ENCODE data around the gene U2AF2. TPM values are rescaled to one million over a fixed set of nuclear protein-coding genes. Genes with fewer than 3 reads are reported as not detected.

Gene U2AF2
- total and polyA plus RNA-seq, 2 experiments from 2014 or later: 73.1 to 233 TPM

DNA sequence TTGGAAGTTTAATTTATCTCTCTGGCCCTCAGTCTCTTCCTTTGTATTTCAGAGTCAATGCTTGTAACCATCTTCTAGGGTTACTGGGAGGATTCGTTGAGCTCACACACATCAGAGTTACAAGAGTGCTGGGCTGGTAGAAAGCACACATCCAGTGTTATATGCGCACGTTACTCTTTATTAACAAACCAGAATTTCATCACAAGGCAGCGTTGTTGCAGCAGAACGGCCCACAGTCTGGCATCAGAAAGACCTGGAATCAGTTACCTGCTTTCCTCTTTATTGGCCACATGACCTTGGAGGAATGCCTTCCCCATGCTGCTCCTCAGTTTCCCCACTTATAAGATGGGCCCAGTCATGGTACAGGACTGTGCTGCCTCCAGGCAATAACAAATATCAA, 45.5 kb upstream of the U2AF2 start:
- Mint-ChIP-seq H3K27ac (no peak overlapping the region), H3K4me3 (no peak overlapping the region), H3K4me1 (peaks cover 17% of the 10 kb centered on the region), H3K27me3 (ENCODE audit: insufficient read depth, low read depth, poor library complexity) (peaks cover 28% of the 10 kb centered on the region), H3K9me3 (no peaks in the 10 kb centered on the region; the same call in 2 of the 3 replicates), H3K36me3 (ENCODE audit: low read depth) (peaks cover 35% of the 10 kb centered on the region)
- H3K27ac ChIP-seq (ENCODE audit: low read depth): no peak overlapping the region
- H3K4me3 ChIP-seq: no peak overlapping the region
- ATAC-seq (no peak), DNase-seq (ENCODE audit: low spot score) (no peak)
- no peaks in the 10 kb centered on the region for H3K27me3 ChIP-seq (ENCODE audit: insufficient read depth)
- H3K36me3 ChIP-seq (ENCODE audit: insufficient read depth): peaks cover 5% of the 10 kb centered on the region; the same call in 1 of the 2 replicates
- H3K4me1 ChIP-seq (ENCODE audit: insufficient read depth): peaks cover 5% of the 10 kb centered on the region
- TF ChIP-seq STAT1 (IDR thresholded peaks at IDR 0.05; ENCODE audit: unreplicated experiment) (no peak), POLR2AphosphoS5 (IDR thresholded peaks at IDR 0.05; ENCODE audit: low read depth) (no peak), EZH2phosphoT487 (IDR thresholded peaks at IDR 0.05; ENCODE audit: unreplicated experiment) (no peak), ZNF114 (CRISPR knock-in tag; IDR thresholded peaks at IDR 0.05) (no peak), ZNF331 (CRISPR knock-in tag; IDR thresholded peaks at IDR 0.05; ENCODE audit: low read depth) (no peak), JUNB (IDR thresholded peaks at IDR 0.05; ENCODE audit: unreplicated experiment) (no peak), EZH2 (IDR thresholded peaks at IDR 0.05; ENCODE audit: low read depth, unreplicated experiment) (no peak), NANOG (IDR thresholded peaks at IDR 0.05; ENCODE audit: borderline replicate concordance) (no peak), CREB1 (CRISPR knock-in tag; IDR thresholded peaks at IDR 0.05; ENCODE audit: low read depth) (no peak)
- TF ChIP-seq, protein P1, sequence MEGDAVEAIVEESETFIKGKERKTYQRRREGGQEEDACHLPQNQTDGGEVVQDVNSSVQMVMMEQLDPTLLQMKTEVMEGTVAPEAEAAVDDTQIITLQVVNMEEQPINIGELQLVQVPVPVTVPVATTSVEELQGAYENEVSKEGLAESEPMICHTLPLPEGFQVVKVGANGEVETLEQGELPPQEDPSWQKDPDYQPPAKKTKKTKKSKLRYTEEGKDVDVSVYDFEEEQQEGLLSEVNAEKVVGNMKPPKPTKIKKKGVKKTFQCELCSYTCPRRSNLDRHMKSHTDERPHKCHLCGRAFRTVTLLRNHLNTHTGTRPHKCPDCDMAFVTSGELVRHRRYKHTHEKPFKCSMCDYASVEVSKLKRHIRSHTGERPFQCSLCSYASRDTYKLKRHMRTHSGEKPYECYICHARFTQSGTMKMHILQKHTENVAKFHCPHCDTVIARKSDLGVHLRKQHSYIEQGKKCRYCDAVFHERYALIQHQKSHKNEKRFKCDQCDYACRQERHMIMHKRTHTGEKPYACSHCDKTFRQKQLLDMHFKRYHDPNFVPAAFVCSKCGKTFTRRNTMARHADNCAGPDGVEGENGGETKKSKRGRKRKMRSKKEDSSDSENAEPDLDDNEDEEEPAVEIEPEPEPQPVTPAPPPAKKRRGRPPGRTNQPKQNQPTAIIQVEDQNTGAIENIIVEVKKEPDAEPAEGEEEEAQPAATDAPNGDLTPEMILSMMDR (conservative IDR thresholded peaks at IDR 0.05; ENCODE audit: low read depth in 2 of 2): no peak
- TF ChIP-seq, protein P2, sequence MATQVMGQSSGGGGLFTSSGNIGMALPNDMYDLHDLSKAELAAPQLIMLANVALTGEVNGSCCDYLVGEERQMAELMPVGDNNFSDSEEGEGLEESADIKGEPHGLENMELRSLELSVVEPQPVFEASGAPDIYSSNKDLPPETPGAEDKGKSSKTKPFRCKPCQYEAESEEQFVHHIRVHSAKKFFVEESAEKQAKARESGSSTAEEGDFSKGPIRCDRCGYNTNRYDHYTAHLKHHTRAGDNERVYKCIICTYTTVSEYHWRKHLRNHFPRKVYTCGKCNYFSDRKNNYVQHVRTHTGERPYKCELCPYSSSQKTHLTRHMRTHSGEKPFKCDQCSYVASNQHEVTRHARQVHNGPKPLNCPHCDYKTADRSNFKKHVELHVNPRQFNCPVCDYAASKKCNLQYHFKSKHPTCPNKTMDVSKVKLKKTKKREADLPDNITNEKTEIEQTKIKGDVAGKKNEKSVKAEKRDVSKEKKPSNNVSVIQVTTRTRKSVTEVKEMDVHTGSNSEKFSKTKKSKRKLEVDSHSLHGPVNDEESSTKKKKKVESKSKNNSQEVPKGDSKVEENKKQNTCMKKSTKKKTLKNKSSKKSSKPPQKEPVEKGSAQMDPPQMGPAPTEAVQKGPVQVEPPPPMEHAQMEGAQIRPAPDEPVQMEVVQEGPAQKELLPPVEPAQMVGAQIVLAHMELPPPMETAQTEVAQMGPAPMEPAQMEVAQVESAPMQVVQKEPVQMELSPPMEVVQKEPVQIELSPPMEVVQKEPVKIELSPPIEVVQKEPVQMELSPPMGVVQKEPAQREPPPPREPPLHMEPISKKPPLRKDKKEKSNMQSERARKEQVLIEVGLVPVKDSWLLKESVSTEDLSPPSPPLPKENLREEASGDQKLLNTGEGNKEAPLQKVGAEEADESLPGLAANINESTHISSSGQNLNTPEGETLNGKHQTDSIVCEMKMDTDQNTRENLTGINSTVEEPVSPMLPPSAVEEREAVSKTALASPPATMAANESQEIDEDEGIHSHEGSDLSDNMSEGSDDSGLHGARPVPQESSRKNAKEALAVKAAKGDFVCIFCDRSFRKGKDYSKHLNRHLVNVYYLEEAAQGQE (IDR thresholded peaks at IDR 0.05; ENCODE audit: unreplicated experiment): no peak
- TF ChIP-seq, protein P3, sequence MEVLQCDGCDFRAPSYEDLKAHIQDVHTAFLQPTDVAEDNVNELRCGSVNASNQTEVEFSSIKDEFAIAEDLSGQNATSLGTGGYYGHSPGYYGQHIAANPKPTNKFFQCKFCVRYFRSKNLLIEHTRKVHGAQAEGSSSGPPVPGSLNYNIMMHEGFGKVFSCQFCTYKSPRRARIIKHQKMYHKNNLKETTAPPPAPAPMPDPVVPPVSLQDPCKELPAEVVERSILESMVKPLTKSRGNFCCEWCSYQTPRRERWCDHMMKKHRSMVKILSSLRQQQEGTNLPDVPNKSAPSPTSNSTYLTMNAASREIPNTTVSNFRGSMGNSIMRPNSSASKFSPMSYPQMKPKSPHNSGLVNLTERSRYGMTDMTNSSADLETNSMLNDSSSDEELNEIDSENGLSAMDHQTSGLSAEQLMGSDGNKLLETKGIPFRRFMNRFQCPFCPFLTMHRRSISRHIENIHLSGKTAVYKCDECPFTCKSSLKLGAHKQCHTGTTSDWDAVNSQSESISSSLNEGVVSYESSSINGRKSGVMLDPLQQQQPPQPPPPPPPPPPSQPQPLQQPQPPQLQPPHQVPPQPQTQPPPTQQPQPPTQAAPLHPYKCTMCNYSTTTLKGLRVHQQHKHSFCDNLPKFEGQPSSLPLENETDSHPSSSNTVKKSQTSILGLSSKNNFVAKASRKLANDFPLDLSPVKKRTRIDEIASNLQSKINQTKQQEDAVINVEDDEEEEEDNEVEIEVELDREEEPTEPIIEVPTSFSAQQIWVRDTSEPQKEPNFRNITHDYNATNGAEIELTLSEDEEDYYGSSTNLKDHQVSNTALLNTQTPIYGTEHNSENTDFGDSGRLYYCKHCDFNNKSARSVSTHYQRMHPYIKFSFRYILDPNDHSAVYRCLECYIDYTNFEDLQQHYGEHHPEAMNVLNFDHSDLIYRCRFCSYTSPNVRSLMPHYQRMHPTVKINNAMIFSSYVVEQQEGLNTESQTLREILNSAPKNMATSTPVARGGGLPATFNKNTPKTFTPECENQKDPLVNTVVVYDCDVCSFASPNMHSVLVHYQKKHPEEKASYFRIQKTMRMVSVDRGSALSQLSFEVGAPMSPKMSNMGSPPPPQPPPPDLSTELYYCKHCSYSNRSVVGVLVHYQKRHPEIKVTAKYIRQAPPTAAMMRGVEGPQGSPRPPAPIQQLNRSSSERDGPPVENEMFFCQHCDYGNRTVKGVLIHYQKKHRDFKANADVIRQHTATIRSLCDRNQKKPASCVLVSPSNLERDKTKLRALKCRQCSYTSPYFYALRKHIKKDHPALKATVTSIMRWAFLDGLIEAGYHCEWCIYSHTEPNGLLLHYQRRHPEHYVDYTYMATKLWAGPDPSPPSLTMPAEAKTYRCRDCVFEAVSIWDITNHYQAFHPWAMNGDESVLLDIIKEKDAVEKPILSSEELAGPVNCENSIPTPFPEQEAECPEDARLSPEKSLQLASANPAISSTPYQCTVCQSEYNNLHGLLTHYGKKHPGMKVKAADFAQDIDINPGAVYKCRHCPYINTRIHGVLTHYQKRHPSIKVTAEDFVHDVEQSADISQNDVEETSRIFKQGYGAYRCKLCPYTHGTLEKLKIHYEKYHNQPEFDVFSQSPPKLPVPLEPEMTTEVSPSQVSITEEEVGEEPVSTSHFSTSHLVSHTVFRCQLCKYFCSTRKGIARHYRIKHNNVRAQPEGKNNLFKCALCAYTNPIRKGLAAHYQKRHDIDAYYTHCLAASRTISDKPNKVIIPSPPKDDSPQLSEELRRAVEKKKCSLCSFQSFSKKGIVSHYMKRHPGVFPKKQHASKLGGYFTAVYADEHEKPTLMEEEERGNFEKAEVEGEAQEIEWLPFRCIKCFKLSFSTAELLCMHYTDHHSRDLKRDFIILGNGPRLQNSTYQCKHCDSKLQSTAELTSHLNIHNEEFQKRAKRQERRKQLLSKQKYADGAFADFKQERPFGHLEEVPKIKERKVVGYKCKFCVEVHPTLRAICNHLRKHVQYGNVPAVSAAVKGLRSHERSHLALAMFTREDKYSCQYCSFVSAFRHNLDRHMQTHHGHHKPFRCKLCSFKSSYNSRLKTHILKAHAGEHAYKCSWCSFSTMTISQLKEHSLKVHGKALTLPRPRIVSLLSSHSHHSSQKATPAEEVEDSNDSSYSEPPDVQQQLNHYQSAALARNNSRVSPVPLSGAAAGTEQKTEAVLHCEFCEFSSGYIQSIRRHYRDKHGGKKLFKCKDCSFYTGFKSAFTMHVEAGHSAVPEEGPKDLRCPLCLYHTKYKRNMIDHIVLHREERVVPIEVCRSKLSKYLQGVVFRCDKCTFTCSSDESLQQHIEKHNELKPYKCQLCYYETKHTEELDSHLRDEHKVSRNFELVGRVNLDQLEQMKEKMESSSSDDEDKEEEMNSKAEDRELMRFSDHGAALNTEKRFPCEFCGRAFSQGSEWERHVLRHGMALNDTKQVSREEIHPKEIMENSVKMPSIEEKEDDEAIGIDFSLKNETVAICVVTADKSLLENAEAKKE (CRISPR knock-in tag; IDR thresholded peaks at IDR 0.05): no peak
- TF ChIP-seq, protein P4, sequence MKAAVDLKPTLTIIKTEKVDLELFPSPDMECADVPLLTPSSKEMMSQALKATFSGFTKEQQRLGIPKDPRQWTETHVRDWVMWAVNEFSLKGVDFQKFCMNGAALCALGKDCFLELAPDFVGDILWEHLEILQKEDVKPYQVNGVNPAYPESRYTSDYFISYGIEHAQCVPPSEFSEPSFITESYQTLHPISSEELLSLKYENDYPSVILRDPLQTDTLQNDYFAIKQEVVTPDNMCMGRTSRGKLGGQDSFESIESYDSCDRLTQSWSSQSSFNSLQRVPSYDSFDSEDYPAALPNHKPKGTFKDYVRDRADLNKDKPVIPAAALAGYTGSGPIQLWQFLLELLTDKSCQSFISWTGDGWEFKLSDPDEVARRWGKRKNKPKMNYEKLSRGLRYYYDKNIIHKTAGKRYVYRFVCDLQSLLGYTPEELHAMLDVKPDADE (IDR thresholded peaks at IDR 0.05): no peak
- H3K9me2 ChIP-seq (ENCODE audit: insufficient read depth): no peaks in the 10 kb centered on the region
- H3K79me2 ChIP-seq (replicated peaks; ENCODE audit: insufficient read depth): peaks cover 16% of the 10 kb centered on the region
- no peak overlapping the region for H3K4me2 ChIP-seq
- no peak overlapping the region for H2AFZ ChIP-seq
- peaks cover 33% of the 10 kb centered on the region for H4K20me1 ChIP-seq (replicated peaks; ENCODE audit: insufficient read depth)
- H3F3A ChIP-seq (replicated peaks; ENCODE audit: low read depth): peaks cover 16% of the 10 kb centered on the region

All from GM23338 (cell line).